HL-60/S4 (cell line): ENCODE measurements around the gene IQCH.
"Not testable (repeated sequence)": the region's sequence is repeated elsewhere in the genome, so short reads cannot be mapped to it uniquely, and the experiment has no call there.

Experiments
- in situ Hi-C: fragments of 300-500 bp; cut with MboI; formaldehyde crosslinking; loops from 2 replicates; pipeline ENCODE4 v1.14.3; 2022; ENCODE audit warnings: low sequenced_read_pairs

Gene IQCH

GRCh38 chr15:67349634-67350033 lies 95.0 kb downstream of the IQCH start:
- in situ Hi-C loops = no loop called here

DNA sequence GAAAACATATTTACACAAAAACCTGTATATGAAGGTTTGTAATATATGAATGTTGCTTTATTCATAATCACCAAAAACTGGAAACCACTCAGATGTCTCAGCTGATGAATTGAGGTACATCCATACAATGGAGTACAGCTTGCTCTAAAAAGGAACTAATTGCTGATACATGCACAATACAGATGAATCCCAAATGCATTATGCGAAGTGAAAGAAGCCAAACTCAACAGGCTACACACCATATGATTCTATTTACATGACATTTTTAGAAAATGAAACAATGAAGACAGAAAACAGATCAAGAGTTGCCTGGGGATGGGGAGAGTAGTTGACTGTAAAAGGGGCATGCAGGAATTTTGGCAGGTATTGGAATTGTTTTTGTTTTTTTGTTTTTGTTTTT lies 95.5 kb downstream of the IQCH start:
- in situ Hi-C loops = no loop called here

DNA sequence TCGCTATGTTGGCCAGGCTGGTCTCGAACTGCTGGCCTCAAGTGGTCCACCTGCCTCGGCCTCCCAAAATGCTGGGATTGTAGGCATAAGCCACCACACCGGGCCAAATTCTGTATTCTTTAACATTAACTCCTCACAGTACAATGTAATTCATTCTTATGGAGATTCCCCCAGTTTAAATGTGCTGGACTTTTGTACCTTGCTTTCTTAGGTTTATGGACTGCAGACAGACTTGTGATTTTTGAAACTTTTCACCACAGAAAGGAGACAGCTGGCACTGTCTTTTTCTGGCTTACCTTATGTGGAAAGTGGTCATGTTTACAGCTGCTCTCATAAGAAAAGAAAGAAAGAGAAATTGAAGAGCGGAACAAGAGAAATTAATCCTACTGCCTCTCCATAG lies 103.8 kb downstream of the IQCH start:
- in situ Hi-C loops = no loop called here

DNA sequence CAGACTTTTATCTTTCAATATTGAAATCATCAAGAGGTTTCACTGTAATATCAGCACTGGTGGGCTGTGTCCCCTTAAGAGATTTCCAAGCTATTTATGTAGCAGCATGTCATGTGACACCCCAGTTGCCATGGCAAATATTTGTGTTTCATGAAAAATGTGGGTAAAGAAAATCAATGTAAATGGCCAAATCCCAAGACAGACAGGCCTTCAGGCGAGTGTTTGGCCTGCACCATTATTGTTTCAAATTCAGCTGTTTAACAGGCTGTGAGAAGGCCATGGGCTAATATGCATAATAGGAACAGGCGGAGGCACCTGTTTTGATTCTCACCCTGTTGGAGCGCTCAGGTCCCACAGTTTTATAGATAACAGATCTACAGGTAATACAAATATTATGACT lies 104.2 kb downstream of the IQCH start:
- in situ Hi-C loops = no loop called here

DNA sequence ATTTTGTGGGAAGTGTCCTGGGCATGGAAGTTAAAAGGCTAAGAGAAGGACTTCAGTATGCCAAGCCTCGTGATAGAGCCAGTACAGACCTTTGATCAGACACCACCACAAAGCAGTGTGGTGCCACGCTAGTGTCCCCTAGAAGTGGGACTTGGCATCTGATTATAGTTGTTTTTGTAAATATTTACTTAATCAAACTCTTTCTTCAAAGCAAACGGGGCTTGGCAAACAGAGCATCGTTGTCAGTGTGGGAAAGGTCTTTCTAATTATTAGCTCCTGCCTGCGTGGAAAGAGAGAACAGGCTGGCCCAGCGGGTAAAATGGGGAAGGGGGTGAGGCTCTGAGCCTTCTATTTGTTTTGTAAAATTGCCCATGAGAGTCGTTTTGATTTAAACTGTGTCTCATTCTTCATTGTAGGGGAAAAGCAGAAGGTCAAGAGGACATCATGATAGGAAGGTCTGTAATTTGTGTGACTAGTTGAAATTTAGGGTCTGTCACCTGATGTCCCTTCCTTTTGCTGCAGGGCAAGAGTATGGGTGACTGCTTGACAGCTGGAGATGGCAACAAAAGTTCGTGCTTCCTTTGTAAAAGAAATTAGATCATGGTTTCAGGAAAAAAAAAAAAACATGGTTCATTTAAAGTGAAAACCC lies 105.0 kb downstream of the IQCH start:
- in situ Hi-C loops = no loop called here

- in situ Hi-C loops = no loop called here
Measured at GRCh38 chr15:67361100-67361499, 106.5 kb downstream of the IQCH start.

DNA sequence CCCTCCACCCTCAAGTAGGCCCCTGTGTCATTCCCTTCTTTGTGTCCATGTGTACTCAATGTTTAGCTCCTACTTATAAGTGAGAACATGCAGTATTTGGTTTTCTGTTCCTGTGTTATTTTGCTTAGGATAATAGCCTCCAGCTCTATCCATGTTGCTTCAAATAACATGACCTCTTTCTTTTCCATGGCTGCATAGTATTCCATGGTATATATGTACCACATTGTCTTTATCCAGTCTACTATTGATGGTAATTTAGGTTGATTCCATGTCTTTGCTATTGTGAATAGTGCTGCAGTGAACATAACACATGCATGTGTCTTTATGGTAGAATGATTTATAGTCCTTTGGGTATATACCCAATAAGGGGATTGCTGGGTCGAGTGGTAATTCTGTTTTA lies 109.1 kb downstream of the IQCH start:
- in situ Hi-C loops = not testable (repeated sequence)

DNA sequence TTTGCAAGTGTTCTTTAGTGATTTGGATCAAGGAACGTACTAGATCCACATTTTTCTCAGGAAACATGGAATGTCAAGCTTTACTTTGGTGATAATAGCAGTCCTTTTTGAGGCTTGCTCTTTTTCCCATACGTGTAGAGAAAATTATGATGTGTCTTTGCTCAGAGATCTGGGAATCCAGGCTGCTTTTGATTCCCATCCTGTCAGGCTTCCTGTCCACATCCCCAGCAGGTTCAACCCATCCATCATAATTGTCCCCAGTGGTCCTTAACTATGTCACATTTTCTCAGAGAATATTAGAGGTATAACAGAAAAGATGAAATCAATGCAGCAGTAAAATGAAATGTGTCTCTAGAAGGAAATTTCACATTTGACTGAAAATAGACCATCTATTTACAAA lies 111.4 kb downstream of the IQCH start:
- in situ Hi-C loops = no loop called here

DNA sequence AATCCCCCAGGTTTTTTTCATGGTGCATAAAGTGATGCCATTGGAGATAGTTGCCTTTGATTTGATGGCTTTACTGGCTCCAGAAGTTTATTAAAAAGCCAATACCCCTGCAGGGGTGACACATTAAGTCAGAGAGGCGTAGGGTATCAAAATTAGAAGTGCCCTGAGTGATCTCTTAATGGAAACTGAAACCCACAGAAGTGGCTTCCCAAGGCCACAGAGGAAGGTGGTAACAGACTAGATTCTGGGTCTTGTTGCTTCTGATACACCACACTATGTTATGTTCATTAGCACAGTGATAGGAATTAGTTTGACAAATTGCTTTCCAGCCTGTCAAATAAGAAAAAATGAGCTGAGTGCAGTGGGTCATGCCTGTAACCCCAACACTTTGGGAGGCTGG lies 112.3 kb downstream of the IQCH start:
- in situ Hi-C loops = no loop called here

DNA sequence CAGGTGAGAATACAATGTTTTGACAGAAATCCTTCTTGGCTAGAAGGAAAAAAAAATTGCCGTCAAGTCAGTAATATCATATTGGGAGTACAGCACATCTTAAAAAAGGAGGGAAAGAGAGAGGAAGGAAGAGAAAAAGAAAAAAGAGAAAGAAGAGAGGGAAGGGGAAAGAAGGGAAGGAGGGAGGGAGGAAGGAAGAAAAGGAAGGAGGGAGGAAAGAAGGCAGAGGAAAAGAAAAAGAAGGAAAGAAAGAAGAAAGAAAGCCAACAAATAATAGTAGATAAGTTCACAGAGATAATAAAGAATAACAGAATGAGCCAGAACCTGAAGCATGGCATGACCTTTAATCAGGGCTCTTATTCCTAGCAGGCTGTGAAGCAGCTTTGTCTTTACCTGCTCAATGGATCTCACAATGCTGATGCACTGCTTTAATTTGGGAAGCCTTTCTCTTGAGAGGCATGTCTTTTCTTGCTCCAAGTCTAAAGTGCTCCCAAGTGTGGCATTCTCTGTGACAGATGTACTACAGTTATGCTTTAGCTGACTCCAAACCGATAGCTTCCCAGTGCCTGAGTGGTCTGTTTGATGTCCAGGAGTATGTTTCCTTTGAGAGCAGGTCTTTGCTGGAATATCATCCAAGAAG lies 114.9 kb downstream of the IQCH start:
- in situ Hi-C loops = no loop called here

- in situ Hi-C loops = no loop called here
Measured at GRCh38 chr15:67370206-67370954, 115.8 kb downstream of the IQCH start.

DNA sequence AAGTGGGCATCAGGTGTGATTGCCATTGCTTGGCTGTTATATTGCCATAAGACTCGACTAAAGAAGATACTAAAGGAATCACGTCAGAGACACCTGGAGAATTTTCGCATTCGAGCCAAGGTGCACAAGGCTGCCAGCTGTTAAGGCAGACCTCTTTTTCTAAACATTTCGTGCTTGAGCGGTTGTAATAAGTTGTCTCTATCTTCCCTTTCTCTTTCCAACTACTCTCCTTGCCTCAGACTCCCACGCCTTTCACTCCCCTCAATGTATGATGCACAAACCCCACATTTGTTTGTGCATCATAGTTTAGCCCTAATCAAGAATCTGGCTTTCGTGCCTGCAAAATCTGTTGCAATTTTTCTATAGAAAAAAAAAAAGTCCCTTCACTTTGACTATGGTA lies 118.0 kb downstream of the IQCH start:
- in situ Hi-C loops = no loop called here

DNA sequence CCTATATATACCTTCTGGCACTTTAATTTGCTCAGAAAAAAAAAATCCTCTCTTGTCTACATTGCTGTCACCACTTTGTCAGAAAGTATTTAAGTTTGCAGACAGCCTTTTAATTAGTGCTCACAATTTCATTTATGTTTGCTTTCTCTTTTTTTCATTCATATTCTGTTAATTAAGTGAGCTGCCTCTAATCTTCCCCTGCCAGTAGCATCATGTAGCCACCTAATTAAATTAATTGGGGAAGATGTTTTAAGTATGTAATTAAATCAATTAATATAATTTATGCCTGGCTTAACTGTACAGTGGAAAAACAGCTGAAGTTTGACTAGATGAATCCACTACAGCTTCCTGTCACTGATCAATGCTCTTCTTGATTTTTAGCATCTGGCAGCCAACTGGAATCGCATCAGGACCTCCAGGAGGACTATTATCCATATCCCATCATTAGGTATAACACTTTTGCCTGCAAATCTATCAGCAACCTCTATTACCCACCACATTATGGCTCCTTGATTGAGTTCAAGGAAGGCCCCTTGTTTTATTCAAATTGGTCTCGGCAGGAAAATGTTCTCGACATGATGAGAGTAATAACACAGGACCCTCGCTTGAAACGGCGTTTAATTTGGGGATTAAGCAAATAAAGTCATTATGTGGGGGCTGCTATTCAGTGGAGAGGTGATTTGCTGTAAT lies 118.5 kb downstream of the IQCH start:
- in situ Hi-C loops = no loop called here

- in situ Hi-C loops = no loop called here
Measured at GRCh38 chr15:67373971-67374370, 119.4 kb downstream of the IQCH start.

- in situ Hi-C loops = no loop called here
Measured at GRCh38 chr15:67379530-67379929, 124.9 kb downstream of the IQCH start.

DNA sequence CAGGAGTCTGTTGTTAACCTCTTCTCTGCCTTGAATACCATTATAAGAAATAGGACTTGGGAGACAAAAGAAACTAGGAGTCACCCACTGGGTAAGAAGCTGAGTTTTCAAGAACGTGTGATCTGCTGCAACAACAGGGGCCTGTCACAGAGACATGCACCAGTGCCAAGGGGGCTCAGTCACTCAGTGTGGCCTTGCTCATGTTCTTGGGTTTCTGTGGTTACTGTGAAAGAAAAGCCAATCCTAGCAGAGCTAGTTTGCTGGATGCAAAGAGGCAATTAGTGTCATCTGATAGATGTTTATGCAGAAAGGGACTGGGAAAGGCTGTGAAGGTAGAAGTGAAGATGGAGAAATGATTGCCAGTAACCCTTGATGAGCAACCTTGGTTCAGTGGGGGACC lies 126.3 kb downstream of the IQCH start:
- in situ Hi-C loops = no loop called here

DNA sequence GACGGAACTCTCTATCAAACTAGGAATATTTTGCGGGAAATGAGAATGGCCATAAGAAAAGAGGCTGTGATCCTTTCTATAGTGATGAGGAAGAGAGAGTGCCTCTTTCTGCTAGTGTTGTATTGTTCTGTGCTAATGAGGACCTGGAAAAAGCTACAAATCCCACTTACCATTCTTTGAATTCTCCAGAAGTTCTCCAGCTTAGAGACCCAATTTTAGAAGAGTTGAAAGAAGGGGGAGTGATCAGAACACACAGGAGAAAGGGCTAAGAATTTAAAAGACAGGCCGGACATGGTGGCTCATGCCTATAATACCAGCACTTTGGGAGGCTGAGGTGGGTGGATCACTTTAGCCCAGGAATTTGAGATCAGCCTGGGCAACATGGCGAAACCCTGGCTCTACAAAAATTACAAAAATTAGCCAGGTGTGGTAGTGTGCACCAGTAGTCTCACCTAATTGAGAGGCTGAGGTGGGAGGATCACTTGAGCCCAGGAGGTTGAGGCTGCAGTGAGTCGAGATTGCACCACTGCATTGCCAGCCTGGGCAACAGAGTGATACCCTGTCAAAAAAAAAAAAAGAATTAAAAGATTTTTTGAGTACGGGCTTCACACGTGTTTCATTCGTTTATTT lies 126.9 kb downstream of the IQCH start:
- in situ Hi-C loops = no loop called here

GRCh38 chr15:67382723-67383122 lies 128.1 kb downstream of the IQCH start:
- in situ Hi-C loops = no loop called here

GRCh38 chr15:67383899-67384298 lies 129.3 kb downstream of the IQCH start:
- in situ Hi-C loops = no loop called here

DNA sequence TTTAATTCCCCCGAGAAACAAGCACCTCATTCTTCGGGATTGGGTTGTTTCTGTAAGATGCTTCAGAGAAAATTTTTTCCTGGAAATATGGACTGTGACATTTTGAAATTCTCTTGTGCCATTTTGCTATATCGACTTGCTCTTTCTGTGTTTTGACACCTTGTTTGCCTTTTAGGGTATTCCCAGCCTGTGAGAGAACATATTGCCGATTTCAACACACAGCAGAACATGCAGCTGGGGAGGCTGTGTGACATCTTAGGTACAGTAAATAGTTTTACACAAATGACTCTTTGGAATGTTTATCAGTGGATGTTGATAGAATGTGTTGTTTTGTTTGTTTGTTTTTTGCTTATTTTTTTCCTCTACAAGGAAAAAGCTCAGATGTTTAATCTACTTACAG lies 130.2 kb downstream of the IQCH start:
- in situ Hi-C loops = no loop called here

GRCh38 chr15:67385971-67386370 lies 131.4 kb downstream of the IQCH start:
- in situ Hi-C loops = no loop called here
